SK-N-MC (cell line): ENCODE results near the gene CFP.

Experiments
- EZH2 ChIP-seq: fragments of 200-600 bp; sonication (generic); IDR thresholded peaks from one replicate; pipeline ENCODE4 v1.6.1; 2017; ENCODE audit warnings: antibody characterized with exemption
- FOXP2 ChIP-seq: optimal IDR thresholded peaks from 2 replicates; pipeline ENCODE3; 2011; ENCODE audit warnings: mild to moderate bottlenecking, moderate library complexity; ENCODE audit not compliant: insufficient read depth; ENCODE audit errors: extremely low read length, control extremely low read depth
- POLR2AphosphoS5 ChIP-seq: IDR thresholded peaks from 2 replicates; pipeline ENCODE4 v1.6.1; 2012; ENCODE audit warnings: mild to moderate bottlenecking, low read depth, low read length, borderline replicate concordance

DNA sequence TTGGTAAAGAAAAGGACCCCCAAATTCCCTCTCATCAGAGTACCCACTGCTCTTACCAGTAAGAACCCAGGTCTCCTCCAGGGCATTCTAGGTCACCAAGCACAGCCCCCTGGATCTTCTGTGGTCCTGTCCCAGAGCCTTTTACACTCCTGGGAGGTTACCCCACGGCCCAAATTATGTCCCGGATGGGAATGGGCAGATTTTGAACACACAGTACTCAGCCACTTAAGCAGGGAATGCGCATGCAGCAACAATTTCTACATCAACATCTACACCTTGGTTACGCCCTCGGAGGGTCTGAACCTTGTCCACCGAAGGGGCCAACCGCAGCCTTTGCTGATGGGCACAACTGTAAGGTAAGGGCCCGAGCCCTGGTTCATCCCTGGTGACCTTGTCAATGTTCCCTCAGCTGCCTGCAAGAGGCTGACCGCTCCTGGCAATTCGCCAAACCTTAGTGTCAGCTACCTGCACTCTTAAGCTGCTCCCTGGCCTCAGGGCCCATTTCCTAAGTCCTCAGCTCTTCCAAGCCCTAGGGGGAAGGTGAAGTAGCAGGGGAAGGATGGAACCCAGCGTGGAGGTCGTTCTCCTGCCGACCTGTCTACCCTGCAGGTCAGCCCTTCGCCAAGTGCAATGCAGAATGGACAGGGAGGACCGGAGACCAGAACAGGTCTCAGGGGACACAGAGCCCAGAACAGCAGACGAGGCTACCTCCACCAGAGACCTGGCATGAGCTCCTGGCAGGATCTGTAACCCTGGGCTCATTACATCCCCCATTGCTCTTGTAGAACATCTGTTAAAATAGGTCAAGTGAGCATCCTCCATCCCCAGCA, 41.6 kb downstream of the CFP start:
- TF ChIP-seq EZH2 (no peak), POLR2AphosphoS5 (no peak), FOXP2 (no peak)
